CD4-positive, CD25-positive, alpha-beta regulatory T cell (primary cell): ENCODE data around the gene PRM1. TPM values are rescaled to one million over a fixed set of nuclear protein-coding genes. Genes with fewer than 3 reads are reported as not detected.
"Not testable (repeated sequence)": the region's sequence is repeated elsewhere in the genome, so short reads cannot be mapped to it uniquely, and the experiment has no call there.

ENCODE experiments used
- ATAC-seq, 2 donors: fragments of 150-1000 bp; cut with Tn5 transposase; one replicate each; pipeline ENCODE4 v1.10.0; 2021; ENCODE audit warnings: low read depth in 2 of 2, moderate number of reproducible peaks in 2 of 2, moderate library complexity in 1 of 2
- DNase-seq, 3 donors: peaks; one replicate each; pipeline versions ENCODE4 v3.0.0 to v3.0.0-alpha.2; 2012 to 2022; ENCODE audit warnings: mixed read lengths in 1 of 3
- H3K27ac ChIP-seq: one replicate; pipeline ENCODE4 v1.7.0; 2013; ENCODE audit warnings: mild to moderate bottlenecking, low read length; ENCODE audit not compliant: insufficient read depth, poor library complexity, severe bottlenecking
- H3K27me3 ChIP-seq: one replicate; pipeline ENCODE4 v1.7.0; 2013; ENCODE audit warnings: low read length; ENCODE audit not compliant: control insufficient read depth, insufficient read depth
- H3K36me3 ChIP-seq: one replicate; pipeline ENCODE4 v1.7.0; 2013; ENCODE audit warnings: mild to moderate bottlenecking, low read length, moderate library complexity; ENCODE audit not compliant: control insufficient read depth, insufficient read depth
- H3K4me1 ChIP-seq: 2 replicates; pipeline ENCODE4 v1.7.0; 2013; ENCODE audit warnings: mild to moderate bottlenecking, low read length; ENCODE audit not compliant: insufficient read depth, control insufficient read depth, poor library complexity, severe bottlenecking
- H3K4me3 ChIP-seq: one replicate; pipeline ENCODE4 v1.7.0; 2013; ENCODE audit warnings: low read depth, mild to moderate bottlenecking, low read length, moderate library complexity
- H3K9me3 ChIP-seq, 2 experiments: 1 replicate in 1 of 2; 2 replicates in 1 of 2; pipeline ENCODE4 v1.7.0; 2013; ENCODE audit warnings: low read length in 2 of 2, mild to moderate bottlenecking in 1 of 2, moderate library complexity in 1 of 2; ENCODE audit not compliant: control insufficient read depth in 2 of 2
- H3K27ac Mint-ChIP-seq, 3 donors: one replicate each; pipeline ENCODE4 v1.8.0; 2020 to 2022; ENCODE audit warnings: mild to moderate bottlenecking in 3 of 3, mixed read lengths in 3 of 3, moderate library complexity in 2 of 3
- H3K27me3 Mint-ChIP-seq: one replicate; pipeline ENCODE4 v1.8.0; 2022; ENCODE audit warnings: mild to moderate bottlenecking, mixed read lengths
- H3K36me3 Mint-ChIP-seq: one replicate; pipeline ENCODE4 v1.8.0; 2020; ENCODE audit warnings: mixed read lengths
- H3K4me1 Mint-ChIP-seq, 4 donors: one replicate each; pipeline ENCODE4 v1.8.0; 2020 to 2022; ENCODE audit warnings: mixed read lengths in 4 of 4, mild to moderate bottlenecking in 1 of 4
- H3K4me3 Mint-ChIP-seq, 4 donors: one replicate each; pipeline ENCODE4 v1.8.0; 2020 to 2022; ENCODE audit warnings: mild to moderate bottlenecking in 4 of 4, mixed read lengths in 4 of 4, moderate library complexity in 3 of 4
- H3K9me3 Mint-ChIP-seq, 7 donors: one replicate each; pipeline ENCODE4 v1.8.0; 2020 to 2022; ENCODE audit warnings: mixed read lengths in 7 of 7, mild to moderate bottlenecking in 3 of 7, moderate library complexity in 2 of 7
- polyA plus RNA-seq, 4 donors: library from polyadenylated mRNA; unstranded; fragments of 300-500 nt; fragmentation: Illumina TruSeq; gene quantifications; one replicate each; pipeline ENCODE4 v1.2.3, GENCODE V29; 2021
- total RNA-seq: library from RNA; stranded (reverse); gene quantifications from one replicate; pipeline ENCODE4 v1.2.3, GENCODE V29; 2022

Gene PRM1
- total and polyA plus RNA-seq, 5 donors from 2014 or later: not detected

DNA sequence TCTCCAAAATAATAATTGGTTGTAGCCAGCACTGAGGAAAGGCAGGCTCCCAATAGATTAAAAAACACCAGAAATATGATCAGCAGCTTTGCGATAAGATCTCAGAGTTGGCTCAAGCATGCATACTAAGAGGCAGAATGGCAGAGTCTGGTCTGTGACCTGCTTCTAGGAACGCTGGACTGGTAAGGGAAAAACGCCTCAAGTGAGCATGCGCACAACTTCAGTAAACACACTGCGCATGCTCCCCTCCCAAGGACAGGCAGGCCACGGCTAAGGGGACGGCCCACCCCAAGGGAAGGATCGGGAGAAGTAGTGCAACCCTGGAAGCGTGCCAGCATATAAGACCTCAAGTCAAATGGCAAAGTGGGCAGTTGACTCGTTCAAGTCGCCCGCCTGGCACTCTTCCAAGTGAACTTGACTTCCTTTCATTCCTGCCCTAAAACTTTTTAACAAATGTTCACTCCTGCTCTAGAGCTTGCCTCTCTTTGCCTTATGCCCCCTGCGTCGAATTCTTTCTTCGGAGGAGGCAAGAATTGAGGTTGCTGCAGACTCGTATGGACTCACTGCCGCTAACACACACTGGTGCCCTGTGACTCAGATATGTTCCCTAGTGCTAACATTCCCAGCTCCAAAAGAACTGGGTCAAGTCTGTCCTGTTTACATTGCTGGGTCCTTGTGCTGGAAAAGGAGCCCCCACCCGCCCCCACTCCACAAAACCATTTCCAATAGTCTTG, 22.4 kb upstream of the PRM1 start:
- DNase-seq (no peak), ATAC-seq (no peak)
- H3K36me3 Mint-ChIP-seq: no peaks in the 10 kb centered on the region
- Histone ChIP-seq H3K27ac (no peak overlapping the region), H3K4me1 (peaks cover under 1% of the 10 kb centered on the region), H3K9me3 (no peaks in the 10 kb centered on the region), H3K36me3 (no peaks in the 10 kb centered on the region), H3K27me3 (no peaks in the 10 kb centered on the region), H3K4me3 (no peak overlapping the region)
- no peaks in the 10 kb centered on the region for H3K9me3 Mint-ChIP-seq
- H3K4me1 Mint-ChIP-seq: peaks cover 0 to 4% (median under 1%) of the 10 kb centered on the region in 4 donors
- H3K27me3 Mint-ChIP-seq: peaks cover 4% of the 10 kb centered on the region
- H3K4me3 Mint-ChIP-seq: no peak overlapping the region
- H3K27ac Mint-ChIP-seq: no peak overlapping the region

- ATAC-seq (no peak), DNase-seq (no peak)
- H3K4me3 Mint-ChIP-seq: no peak overlapping the region
- no peaks in the 10 kb centered on the region for H3K9me3 Mint-ChIP-seq
- Histone ChIP-seq H3K27ac (no peak overlapping the region), H3K36me3 (no peaks in the 10 kb centered on the region), H3K4me1 (peaks cover 3% of the 10 kb centered on the region), H3K4me3 (no peak overlapping the region), H3K27me3 (no peaks in the 10 kb centered on the region), H3K9me3 (no peaks in the 10 kb centered on the region)
- peaks cover 0 to 7% (median 1%) of the 10 kb centered on the region in 4 donors for H3K4me1 Mint-ChIP-seq
- no peak overlapping the region for H3K27ac Mint-ChIP-seq
- H3K27me3 Mint-ChIP-seq: peaks cover 4% of the 10 kb centered on the region
- no peaks in the 10 kb centered on the region for H3K36me3 Mint-ChIP-seq
Observed at GRCh38 chr16:11302977-11303376, 21.8 kb upstream of the PRM1 start.

GRCh38 chr16:11301645-11302501, 20.7 kb upstream of the PRM1 start:
- peaks cover 14% of the 10 kb centered on the region for H3K4me1 ChIP-seq
- H3K27ac ChIP-seq: no peak overlapping the region
- peaks cover 4% of the 10 kb centered on the region for H3K27me3 Mint-ChIP-seq
- no peaks in the 10 kb centered on the region for H3K27me3 ChIP-seq
- DNase-seq (no peak), ATAC-seq (no peak)
- H3K4me3 Mint-ChIP-seq: no peak overlapping the region
- H3K9me3 ChIP-seq: no peaks in the 10 kb centered on the region
- no peaks in the 10 kb centered on the region for H3K36me3 Mint-ChIP-seq
- H3K36me3 ChIP-seq: no peaks in the 10 kb centered on the region
- H3K4me3 ChIP-seq: no peak overlapping the region
- H3K4me1 Mint-ChIP-seq: peaks cover 0 to 18% (median 8%) of the 10 kb centered on the region in 4 donors
- H3K9me3 Mint-ChIP-seq: no peaks in the 10 kb centered on the region
- no peak overlapping the region for H3K27ac Mint-ChIP-seq

GRCh38 chr16:11300560-11300892, 19.4 kb upstream of the PRM1 start:
- Mint-ChIP-seq H3K9me3 (no peaks in the 10 kb centered on the region), H3K36me3 (no peaks in the 10 kb centered on the region), H3K27ac (no peak overlapping the region), H3K27me3 (no peaks in the 10 kb centered on the region), H3K4me1 (peaks cover 0 to 21% (median 11%) of the 10 kb centered on the region in 4 donors), H3K4me3 (no peak overlapping the region)
- Histone ChIP-seq H3K27ac (no peak overlapping the region), H3K9me3 (no peaks in the 10 kb centered on the region), H3K27me3 (no peaks in the 10 kb centered on the region), H3K4me3 (no peak overlapping the region), H3K36me3 (no peaks in the 10 kb centered on the region), H3K4me1 (peaks cover 18% of the 10 kb centered on the region)
- ATAC-seq (no peak), DNase-seq (no peak)

DNA sequence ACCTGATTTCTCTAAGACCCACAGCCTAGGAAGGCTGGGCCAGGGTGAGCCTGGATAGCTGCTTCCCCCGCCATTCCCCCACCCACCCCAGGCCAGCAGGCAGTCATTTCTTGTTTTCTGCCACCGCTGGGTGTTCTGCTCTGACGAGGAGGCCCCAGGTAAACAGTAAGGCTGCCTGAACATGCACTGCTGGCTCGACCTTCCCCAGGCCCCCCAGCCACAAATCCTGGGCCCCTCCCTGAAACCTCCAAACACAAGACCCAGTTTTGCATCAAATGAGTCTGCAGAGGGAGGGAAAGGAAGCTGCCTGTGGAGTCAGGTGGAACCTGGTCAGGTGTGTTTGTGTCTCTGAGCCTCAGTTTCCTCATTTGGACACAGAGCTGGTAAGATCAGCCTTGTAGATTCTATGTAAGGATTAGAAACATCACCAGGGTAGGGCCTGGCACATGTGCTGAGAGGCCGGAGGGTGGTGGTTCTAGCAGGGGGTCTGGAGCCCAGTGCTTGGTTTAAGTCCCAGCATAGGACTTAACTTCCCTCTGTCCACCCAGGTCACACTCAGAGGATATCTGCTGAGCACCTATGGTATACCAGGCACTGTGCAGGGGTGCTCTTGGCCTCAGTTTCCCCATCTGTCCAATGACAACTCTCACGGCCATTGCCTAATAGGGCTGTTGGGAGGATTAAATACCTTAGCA, 18.9 kb upstream of the PRM1 start:
- H3K9me3 Mint-ChIP-seq: no peaks in the 10 kb centered on the region
- peaks cover 18% of the 10 kb centered on the region for H3K4me1 ChIP-seq
- H3K27me3 ChIP-seq: no peaks in the 10 kb centered on the region
- ATAC-seq (no peak), DNase-seq (no peak)
- H3K4me3 Mint-ChIP-seq: no peak overlapping the region
- H3K27ac ChIP-seq: no peak overlapping the region
- H3K4me1 Mint-ChIP-seq: peaks cover 0 to 21% (median 11%) of the 10 kb centered on the region in 4 donors
- H3K27ac Mint-ChIP-seq: no peak overlapping the region
- H3K9me3 ChIP-seq: no peaks in the 10 kb centered on the region
- H3K36me3 ChIP-seq: no peaks in the 10 kb centered on the region
- no peaks in the 10 kb centered on the region for H3K36me3 Mint-ChIP-seq
- no peaks in the 10 kb centered on the region for H3K27me3 Mint-ChIP-seq
- no peak overlapping the region for H3K4me3 ChIP-seq

- Mint-ChIP-seq H3K4me1 (peaks cover 0 to 21% (median 11%) of the 10 kb centered on the region in 4 donors), H3K27ac (peak overlapping the region in 1 of 3 donors; percentile 69)
- not testable (repeated sequence) for H3K27me3 Mint-ChIP-seq, H3K36me3 Mint-ChIP-seq, H3K9me3 Mint-ChIP-seq, H3K9me3 ChIP-seq, H3K27ac ChIP-seq, H3K27me3 ChIP-seq, H3K36me3 ChIP-seq, ATAC-seq, H3K4me3 ChIP-seq, H3K4me3 Mint-ChIP-seq, DNase-seq
- peaks cover 18% of the 10 kb centered on the region for H3K4me1 ChIP-seq
Observed at GRCh38 chr16:11298950-11299547, 17.9 kb upstream of the PRM1 start.

GRCh38 chr16:11298143-11298900, 17.2 kb upstream of the PRM1 start:
- Mint-ChIP-seq H3K4me1 (peaks cover 0 to 21% (median 11%) of the 10 kb centered on the region in 4 donors), H3K27ac (peak overlapping the region in 2 of 3 donors; percentile 69 to 89), H3K36me3 (no peaks in the 10 kb centered on the region), H3K27me3 (no peaks in the 10 kb centered on the region), H3K9me3 (no peaks in the 10 kb centered on the region), H3K4me3 (peak overlapping the region in 3 of 4 donors; percentile 55 to 82 (median 80))
- Histone ChIP-seq H3K4me3 (no peak overlapping the region), H3K27ac (no peak overlapping the region), H3K27me3 (no peaks in the 10 kb centered on the region), H3K36me3 (no peaks in the 10 kb centered on the region), H3K9me3 (no peaks in the 10 kb centered on the region), H3K4me1 (peaks cover 18% of the 10 kb centered on the region)
- DNase-seq: no peak
- no peak for ATAC-seq
